ENCODE data around the gene RET.

RET gene

DNA sequence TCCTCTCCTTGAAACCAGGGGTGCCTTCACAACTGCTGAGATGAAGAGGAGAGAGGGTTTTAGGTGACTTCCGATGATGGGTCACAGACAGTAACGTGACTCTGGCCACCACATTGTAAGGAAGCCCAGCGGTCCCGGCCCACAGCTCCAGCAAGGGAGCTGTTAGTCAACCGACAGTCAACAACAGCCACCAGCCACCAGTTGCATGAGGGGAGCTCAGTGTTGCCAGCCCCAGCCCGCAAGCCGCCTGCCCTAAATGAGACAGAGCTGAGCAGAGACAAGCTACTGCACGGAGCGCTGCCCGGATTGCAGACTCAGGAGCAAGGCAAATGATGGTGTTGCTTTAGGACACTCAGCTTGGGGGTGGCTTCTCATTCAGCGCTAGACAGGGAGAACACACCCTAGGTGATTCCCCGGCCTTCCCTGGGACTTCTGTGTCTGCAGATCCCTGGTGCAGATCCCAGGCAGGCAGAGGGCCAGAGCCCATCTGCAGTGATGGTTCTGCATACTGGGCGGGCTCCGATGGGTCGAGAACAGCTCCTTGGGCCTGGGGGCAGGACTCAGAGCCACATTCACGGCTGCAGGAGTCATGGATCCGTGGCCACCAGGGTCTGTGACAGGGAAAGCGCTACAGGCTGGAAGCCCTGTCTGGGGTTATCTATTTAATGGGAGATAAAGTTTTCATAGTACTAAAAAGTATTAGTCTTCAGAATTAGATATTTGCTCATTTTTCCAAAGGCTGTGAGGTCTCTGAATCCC is 14.3 kb upstream of the RET start:
- H3K36me3 ChIP-seq, result no peaks in the 10 kb centered on the region
- no peak overlapping the region for H3K27ac ChIP-seq
- peaks cover 1 to 32% (median 30%) of the 10 kb centered on the region in 10 experiments; a peak in 19 of 20 replicates for H3K4me1 ChIP-seq
- TF ChIP-seq Cebpa-rat (IDR thresholded peaks at IDR 0.05), result no peak
- H3K4me3 ChIP-seq, result no peak overlapping the region
- no peak overlapping the region for H3K9ac ChIP-seq
- no peaks in the 10 kb centered on the region for H3K9me3 ChIP-seq (replicated peaks in 1 of 11)
- no peak overlapping the region for H3K4me2 ChIP-seq
- peaks cover 0 to 9% (median 0%) of the 10 kb centered on the region in 11 experiments; a peak in 1 of 22 replicates for H4K20me1 ChIP-seq
- H3K27me3 ChIP-seq, result no peaks in the 10 kb centered on the region

DNA sequence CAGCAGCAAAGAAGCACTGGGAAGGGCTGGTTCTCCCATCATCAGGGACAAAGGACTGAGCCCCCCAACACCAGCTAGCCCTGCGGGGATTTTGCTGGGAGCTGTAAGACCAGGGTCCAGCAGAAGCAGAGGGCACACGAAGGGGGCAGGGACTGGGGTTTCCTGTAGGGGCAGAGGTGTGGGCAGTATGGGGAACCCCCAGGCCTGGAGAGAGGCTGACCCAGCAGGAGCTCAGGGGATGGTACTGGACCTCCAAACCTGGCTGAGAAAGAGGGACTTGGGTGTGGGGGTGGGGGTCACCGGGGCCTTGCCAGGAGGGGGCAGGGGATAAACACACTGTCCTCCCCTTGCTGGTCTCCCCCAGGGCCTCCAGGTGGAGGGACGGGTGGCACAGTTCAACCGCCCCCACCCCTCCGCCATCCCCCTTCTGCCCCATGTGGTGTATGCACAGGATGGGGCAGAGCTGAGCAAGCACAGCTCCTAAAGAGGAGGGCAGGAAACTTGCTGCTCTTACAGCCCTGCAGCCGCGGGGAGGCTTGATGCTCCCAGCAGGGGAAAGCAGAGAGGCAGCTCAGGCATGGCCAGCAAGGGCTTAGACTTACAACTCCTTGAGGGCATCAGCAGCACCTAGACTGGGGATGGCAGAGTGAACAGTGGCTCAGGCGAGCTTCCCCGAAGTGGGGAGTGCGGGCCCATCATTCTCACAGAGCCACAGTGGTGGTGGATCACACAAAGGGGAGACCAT is 12.4 kb upstream of the RET start:
- Histone ChIP-seq H3K9ac (no peak overlapping the region), H3K27ac (no peak overlapping the region), H3K4me3 (no peak overlapping the region), H3K27me3 (no peaks in the 10 kb centered on the region), H4K20me1 (peaks cover 0 to 9% (median 0%) of the 10 kb centered on the region in 11 experiments; a peak in 1 of 22 replicates), H3K4me1 (peaks cover 0 to 13% (median 11%) of the 10 kb centered on the region in 10 experiments; a peak in 14 of 20 replicates), H3K36me3 (no peaks in the 10 kb centered on the region), H3K9me3 (replicated peaks in 1 of 11) (no peaks in the 10 kb centered on the region), H3K4me2 (no peak overlapping the region)
- no peak for TF ChIP-seq Cebpa-rat (IDR thresholded peaks at IDR 0.05)

DNA sequence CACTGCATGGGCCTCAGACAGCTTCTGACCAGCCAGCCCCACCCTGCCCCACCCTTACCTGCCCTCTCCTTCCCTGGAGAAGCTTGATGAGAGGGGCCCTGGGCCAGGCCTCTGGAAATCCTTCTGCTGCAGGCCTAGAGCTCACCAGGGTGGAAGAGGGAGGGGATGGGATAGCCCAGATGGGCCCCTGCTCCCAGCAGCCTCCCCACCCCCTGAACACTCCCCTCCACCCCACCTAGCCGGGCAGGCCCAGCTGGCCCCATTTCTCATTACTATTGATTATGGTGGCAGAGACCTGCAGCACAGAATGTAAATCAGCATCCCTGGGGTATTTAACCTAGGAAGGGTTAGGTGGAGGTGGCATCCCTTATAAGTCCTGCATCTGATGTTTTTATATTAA is 11.6 kb upstream of the RET start:
- Histone ChIP-seq H3K9me3 (replicated peaks in 1 of 11) (no peaks in the 10 kb centered on the region), H3K27ac (no peak overlapping the region), H3K4me2 (no peak overlapping the region), H3K9ac (no peak overlapping the region), H3K4me1 (peaks cover 0 to 7% (median 4%) of the 10 kb centered on the region in 10 experiments; a peak in 14 of 20 replicates), H3K36me3 (no peaks in the 10 kb centered on the region), H3K4me3 (no peak overlapping the region), H3K27me3 (no peaks in the 10 kb centered on the region), H4K20me1 (peaks cover 0 to 9% (median 0%) of the 10 kb centered on the region in 11 experiments; a peak in 1 of 22 replicates)
- no peak for TF ChIP-seq Cebpa-rat (IDR thresholded peaks at IDR 0.05)

DNA sequence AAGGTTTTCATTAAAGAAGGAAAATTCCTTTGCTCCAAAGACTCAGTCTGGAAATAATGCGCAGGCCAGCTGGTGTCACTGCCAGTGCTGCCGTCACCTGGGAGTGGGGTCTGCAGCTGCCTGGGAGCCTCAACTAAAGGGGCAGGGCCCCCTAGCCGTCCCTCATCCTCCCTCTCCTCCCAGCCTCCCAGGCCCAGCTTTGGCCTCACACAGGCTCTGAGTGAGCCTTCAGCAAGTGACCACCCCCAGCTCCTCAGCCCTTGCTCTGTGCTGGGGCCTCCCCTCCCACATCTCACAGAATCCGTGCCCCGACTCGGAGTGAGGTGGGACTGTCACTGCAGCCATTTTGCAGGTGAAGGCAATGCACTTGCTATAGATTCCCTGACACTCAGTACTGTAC is 11.1 kb upstream of the RET start:
- Histone ChIP-seq H3K27me3 (no peaks in the 10 kb centered on the region), H3K4me1 (peaks cover 0 to 3% (median 0%) of the 10 kb centered on the region in 10 experiments; a peak in 1 of 20 replicates), H3K4me2 (no peak overlapping the region), H3K4me3 (no peak overlapping the region), H3K36me3 (no peaks in the 10 kb centered on the region), H3K9me3 (replicated peaks in 1 of 11) (no peaks in the 10 kb centered on the region), H4K20me1 (peaks cover 0 to 14% (median 0%) of the 10 kb centered on the region in 11 experiments; a peak in 1 of 22 replicates), H3K9ac (no peak overlapping the region), H3K27ac (no peak overlapping the region)
- no peak for TF ChIP-seq Cebpa-rat (IDR thresholded peaks at IDR 0.05)

- Histone ChIP-seq H3K4me3 (no peak overlapping the region), H3K36me3 (no peaks in the 10 kb centered on the region), H3K9me3 (replicated peaks in 1 of 11) (no peaks in the 10 kb centered on the region), H3K4me1 (0 out of 20 replicates have a peak, but pooled peaks cover 0 to 3% (median 0%) of the 10 kb centered on the region in 10 experiments), H3K9ac (no peak overlapping the region), H3K4me2 (no peak overlapping the region), H3K27me3 (no peaks in the 10 kb centered on the region), H3K27ac (no peak overlapping the region), H4K20me1 (peaks cover 0 to 15% (median 0%) of the 10 kb centered on the region in 11 experiments; a peak in 1 of 22 replicates)
- TF ChIP-seq Cebpa-rat (IDR thresholded peaks at IDR 0.05), result no peak
These were observed 10.4 kb upstream of the RET start for GRCh38 chr10:43066481-43066880.

- Histone ChIP-seq H3K27ac (no peak overlapping the region), H3K9me3 (replicated peaks in 1 of 11) (no peaks in the 10 kb centered on the region), H3K4me1 (0 out of 20 replicates have a peak, but pooled peaks cover 0 to 3% (median 0%) of the 10 kb centered on the region in 10 experiments), H3K36me3 (no peaks in the 10 kb centered on the region), H3K27me3 (no peaks in the 10 kb centered on the region), H3K4me3 (no peak overlapping the region), H4K20me1 (peaks cover 0 to 8% (median 0%) of the 10 kb centered on the region in 11 experiments; a peak in 1 of 22 replicates), H3K4me2 (no peak overlapping the region), H3K9ac (no peak overlapping the region)
- no peak for TF ChIP-seq Cebpa-rat (IDR thresholded peaks at IDR 0.05)
These were observed 9.3 kb upstream of the RET start for GRCh38 chr10:43067391-43068135.

DNA sequence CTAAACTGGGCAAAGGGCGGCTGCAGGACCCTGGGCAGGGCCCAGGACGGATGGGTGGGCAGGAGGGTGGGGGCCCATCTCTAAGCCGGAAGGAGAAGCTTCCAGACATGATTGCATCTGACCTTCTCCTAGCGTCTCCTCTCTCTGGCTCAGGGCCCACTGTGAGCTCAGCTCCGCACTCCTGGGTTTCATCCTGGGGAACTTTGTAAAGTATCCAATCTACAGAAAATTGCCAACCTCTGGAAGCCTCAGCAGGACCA is 8.8 kb upstream of the RET start:
- Histone ChIP-seq H4K20me1 (peaks cover 0 to 6% (median 0%) of the 10 kb centered on the region in 11 experiments; a peak in 1 of 22 replicates), H3K4me1 (0 out of 20 replicates have a peak, but pooled peaks cover 0 to 3% (median 0%) of the 10 kb centered on the region in 10 experiments), H3K4me3 (no peak overlapping the region), H3K9me3 (replicated peaks in 1 of 11) (no peaks in the 10 kb centered on the region), H3K27ac (no peak overlapping the region), H3K9ac (no peak overlapping the region), H3K4me2 (no peak overlapping the region), H3K27me3 (no peaks in the 10 kb centered on the region), H3K36me3 (no peaks in the 10 kb centered on the region)
- no peak for TF ChIP-seq Cebpa-rat (IDR thresholded peaks at IDR 0.05)

- H3K4me1 ChIP-seq, result 0 out of 20 replicates have a peak, but pooled peaks cover 0 to 3% (median 0%) of the 10 kb centered on the region in 10 experiments
- no peak overlapping the region for H3K9ac ChIP-seq
- no peaks in the 10 kb centered on the region for H3K27me3 ChIP-seq
- no peaks in the 10 kb centered on the region for H3K9me3 ChIP-seq (replicated peaks in 1 of 11)
- no peak overlapping the region for H3K27ac ChIP-seq
- H4K20me1 ChIP-seq, result peaks cover 0 to 6% (median 0%) of the 10 kb centered on the region in 11 experiments; a peak in 1 of 22 replicates
- no peaks in the 10 kb centered on the region for H3K36me3 ChIP-seq
- TF ChIP-seq Cebpa-rat (IDR thresholded peaks at IDR 0.05), result no peak
- H3K4me3 ChIP-seq, result no peak overlapping the region
- no peak overlapping the region for H3K4me2 ChIP-seq
These were observed 8.2 kb upstream of the RET start for GRCh38 chr10:43068471-43069210.

Data from BLaER1 treated with 17β-estradiol and CSF1 and Interleukin-3, amounts not matched to agents 10 nM and 100 nM (cell line).